ENCODE data around the gene CEACAM16. TPM values are rescaled to one million over a fixed set of nuclear protein-coding genes. Genes with fewer than 3 reads are reported as not detected.

CEACAM16 gene
- polyA plus RNA-seq, 4 donors = 0.07 TPM; not detected in 3

- no peak for DNase-seq
- Histone ChIP-seq H3K4me3 (ENCODE audit: low read depth in 1 of 3, low read length in 3 of 3) (peak overlapping the region in 2 of 3 donors; percentile 1 to 7), H3K4me1 (ENCODE audit: control insufficient read depth in 3 of 3, insufficient read depth in 2 of 3, low read depth in 1 of 3, low read length in 2 of 3) (peaks cover 2 to 56% (median 3%) of the 10 kb centered on the region in 3 donors), H3K27ac (ENCODE audit: low read depth in 1 of 3, low read length in 2 of 3) (peak overlapping the region in 1 of 3 donors; percentile 45), H3K9me3 (ENCODE audit: control insufficient read depth in 2 of 2, insufficient read depth in 1 of 2, low read depth in 1 of 2, low read length in 1 of 2) (no peaks in the 10 kb centered on the region), H3K36me3 (ENCODE audit: control insufficient read depth in 3 of 3, insufficient read depth in 2 of 3, low read depth in 1 of 3, low read length in 3 of 3) (peaks cover 0 to 6% (median 0%) of the 10 kb centered on the region in 3 donors), H3K27me3 (ENCODE audit: control insufficient read depth in 3 of 3, insufficient read depth in 3 of 3, low read length in 3 of 3) (no peaks in the 10 kb centered on the region)
- 62 to 66% (median 64%) methylated on average over 10 of the region's 10 CpGs for WGBS, 3 donors
- FAIRE-seq = no peak
Measured at GRCh38 chr19:44723299-44723951, 24.5 kb downstream of the CEACAM16 start.

GRCh38 chr19:44723952-44724319 is 25.0 kb downstream of the CEACAM16 start:
- Histone ChIP-seq H3K27ac (ENCODE audit: low read depth in 1 of 3, low read length in 2 of 3) (peak overlapping the region; percentile 66 to 94 (median 92)), H3K9me3 (ENCODE audit: control insufficient read depth in 2 of 2, insufficient read depth in 1 of 2, low read depth in 1 of 2, low read length in 1 of 2) (no peaks in the 10 kb centered on the region), H3K4me1 (ENCODE audit: control insufficient read depth in 3 of 3, insufficient read depth in 2 of 3, low read depth in 1 of 3, low read length in 2 of 3) (peaks cover 2 to 51% (median 2%) of the 10 kb centered on the region in 3 donors), H3K27me3 (ENCODE audit: control insufficient read depth in 3 of 3, insufficient read depth in 3 of 3, low read length in 3 of 3) (no peaks in the 10 kb centered on the region), H3K36me3 (ENCODE audit: control insufficient read depth in 3 of 3, insufficient read depth in 2 of 3, low read depth in 1 of 3, low read length in 3 of 3) (peaks cover 0 to 6% (median 0%) of the 10 kb centered on the region in 3 donors), H3K4me3 (ENCODE audit: low read depth in 1 of 3, low read length in 3 of 3) (peak overlapping the region in 2 of 3 donors; percentile 14 to 35)
- WGBS, 3 donors = 8 to 13% (median 12%) methylated on average over 7 of the region's 7 CpGs
- FAIRE-seq (no peak), DNase-seq (peak; percentile 89 to 91)

- H3K27me3 ChIP-seq (ENCODE audit: control insufficient read depth in 3 of 3, insufficient read depth in 3 of 3, low read length in 3 of 3) = no peaks in the 10 kb centered on the region
- no peak for FAIRE-seq
- peak; percentile 95 to 98 for DNase-seq
- 8 to 20% (median 19%) methylated on average over 17 to 18 of the region's 18 CpGs for WGBS, 3 donors
- peak overlapping the region; percentile 92 to 96 (median 92) for H3K27ac ChIP-seq (ENCODE audit: low read depth in 1 of 3, low read length in 2 of 3)
- peaks cover 0 to 2% (median 0%) of the 10 kb centered on the region in 3 donors for H3K36me3 ChIP-seq (ENCODE audit: control insufficient read depth in 3 of 3, insufficient read depth in 2 of 3, low read depth in 1 of 3, low read length in 3 of 3)
- H3K4me3 ChIP-seq (ENCODE audit: low read depth in 1 of 3, low read length in 3 of 3) = no peak overlapping the region
- peaks cover 0 to 44% (median 2%) of the 10 kb centered on the region in 3 donors for H3K4me1 ChIP-seq (ENCODE audit: control insufficient read depth in 3 of 3, insufficient read depth in 2 of 3, low read depth in 1 of 3, low read length in 2 of 3)
- H3K9me3 ChIP-seq (ENCODE audit: control insufficient read depth in 2 of 2, insufficient read depth in 1 of 2, low read depth in 1 of 2, low read length in 1 of 2) = no peaks in the 10 kb centered on the region
Measured at GRCh38 chr19:44725251-44725650, 26.3 kb downstream of the CEACAM16 start.

- H3K27ac ChIP-seq (ENCODE audit: low read depth in 1 of 3, low read length in 2 of 3) = peak overlapping the region; percentile 92 to 96 (median 92)
- H3K4me1 ChIP-seq (ENCODE audit: control insufficient read depth in 3 of 3, insufficient read depth in 2 of 3, low read depth in 1 of 3, low read length in 2 of 3) = peaks cover 0 to 44% (median 2%) of the 10 kb centered on the region in 3 donors
- FAIRE-seq (no peak), DNase-seq (peak in 1 of 2 donors; percentile 71)
- WGBS, 3 donors = 28 to 55% (median 43%) methylated on average over 5 of the region's 5 CpGs
- no peak overlapping the region for H3K4me3 ChIP-seq (ENCODE audit: low read depth in 1 of 3, low read length in 3 of 3)
- H3K9me3 ChIP-seq (ENCODE audit: control insufficient read depth in 2 of 2, insufficient read depth in 1 of 2, low read depth in 1 of 2, low read length in 1 of 2) = no peaks in the 10 kb centered on the region
- no peaks in the 10 kb centered on the region for H3K36me3 ChIP-seq (ENCODE audit: control insufficient read depth in 3 of 3, insufficient read depth in 2 of 3, low read depth in 1 of 3, low read length in 3 of 3)
- H3K27me3 ChIP-seq (ENCODE audit: control insufficient read depth in 3 of 3, insufficient read depth in 3 of 3, low read length in 3 of 3) = no peaks in the 10 kb centered on the region
Measured at GRCh38 chr19:44725684-44726083, 26.7 kb downstream of the CEACAM16 start.

GRCh38 chr19:44726465-44726864 is 27.5 kb downstream of the CEACAM16 start:
- FAIRE-seq = no peak
- no peaks in the 10 kb centered on the region for H3K27me3 ChIP-seq (ENCODE audit: control insufficient read depth in 3 of 3, insufficient read depth in 3 of 3, low read length in 3 of 3)
- no peaks in the 10 kb centered on the region for H3K36me3 ChIP-seq (ENCODE audit: control insufficient read depth in 3 of 3, insufficient read depth in 2 of 3, low read depth in 1 of 3, low read length in 3 of 3)
- no peak overlapping the region for H3K4me3 ChIP-seq (ENCODE audit: low read depth in 1 of 3, low read length in 3 of 3)
- 22 to 68% (median 42%) methylated on average over 12 of the region's 12 CpGs for WGBS, 3 donors
- H3K27ac ChIP-seq (ENCODE audit: low read depth in 1 of 3, low read length in 2 of 3) = peak overlapping the region; percentile 92 to 96 (median 92)
- no peaks in the 10 kb centered on the region for H3K9me3 ChIP-seq (ENCODE audit: control insufficient read depth in 2 of 2, insufficient read depth in 1 of 2, low read depth in 1 of 2, low read length in 1 of 2)
- H3K4me1 ChIP-seq (ENCODE audit: control insufficient read depth in 3 of 3, insufficient read depth in 2 of 3, low read depth in 1 of 3, low read length in 2 of 3) = peaks cover 0 to 44% (median 2%) of the 10 kb centered on the region in 3 donors
- DNase-seq = peak; percentile 79 to 90

GRCh38 chr19:44728178-44728577 is 29.2 kb downstream of the CEACAM16 start:
- DNase-seq (no peak), FAIRE-seq (no peak)
- Histone ChIP-seq H3K9me3 (ENCODE audit: control insufficient read depth in 2 of 2, insufficient read depth in 1 of 2, low read depth in 1 of 2, low read length in 1 of 2) (no peaks in the 10 kb centered on the region), H3K27me3 (ENCODE audit: control insufficient read depth in 3 of 3, insufficient read depth in 3 of 3, low read length in 3 of 3) (no peaks in the 10 kb centered on the region), H3K27ac (ENCODE audit: low read depth in 1 of 3, low read length in 2 of 3) (peak overlapping the region in 1 of 3 donors; percentile 24), H3K36me3 (ENCODE audit: control insufficient read depth in 3 of 3, insufficient read depth in 2 of 3, low read depth in 1 of 3, low read length in 3 of 3) (no peaks in the 10 kb centered on the region), H3K4me1 (ENCODE audit: control insufficient read depth in 3 of 3, insufficient read depth in 2 of 3, low read depth in 1 of 3, low read length in 2 of 3) (peaks cover 0 to 34% (median 2%) of the 10 kb centered on the region in 3 donors), H3K4me3 (ENCODE audit: low read depth in 1 of 3, low read length in 3 of 3) (no peak overlapping the region)
- whole genome bisulfite sequencing, 3 donors = 73 to 80% (median 74%) methylated on average over 6 of the region's 6 CpGs

- Histone ChIP-seq H3K36me3 (ENCODE audit: control insufficient read depth in 3 of 3, insufficient read depth in 2 of 3, low read depth in 1 of 3, low read length in 3 of 3) (no peaks in the 10 kb centered on the region), H3K4me1 (ENCODE audit: control insufficient read depth in 3 of 3, insufficient read depth in 2 of 3, low read depth in 1 of 3, low read length in 2 of 3) (peaks cover 0 to 21% (median 2%) of the 10 kb centered on the region in 3 donors), H3K9me3 (ENCODE audit: control insufficient read depth in 2 of 2, insufficient read depth in 1 of 2, low read depth in 1 of 2, low read length in 1 of 2) (no peaks in the 10 kb centered on the region), H3K27ac (ENCODE audit: low read depth in 1 of 3, low read length in 2 of 3) (no peak overlapping the region), H3K4me3 (ENCODE audit: low read depth in 1 of 3, low read length in 3 of 3) (no peak overlapping the region), H3K27me3 (ENCODE audit: control insufficient read depth in 3 of 3, insufficient read depth in 3 of 3, low read length in 3 of 3) (no peaks in the 10 kb centered on the region)
- WGBS, 3 donors = 87 to 96% (median 93%) methylated on average over 8 of the region's 8 CpGs
- FAIRE-seq (no peak), DNase-seq (no peak)
Measured at GRCh38 chr19:44729516-44730033, 30.6 kb downstream of the CEACAM16 start.

GRCh38 chr19:44731081-44731480 is 32.1 kb downstream of the CEACAM16 start:
- FAIRE-seq = no peak
- Histone ChIP-seq H3K4me3 (ENCODE audit: low read depth in 1 of 3, low read length in 3 of 3) (no peak overlapping the region), H3K36me3 (ENCODE audit: control insufficient read depth in 3 of 3, insufficient read depth in 2 of 3, low read depth in 1 of 3, low read length in 3 of 3) (no peaks in the 10 kb centered on the region), H3K27ac (ENCODE audit: low read depth in 1 of 3, low read length in 2 of 3) (no peak overlapping the region), H3K4me1 (ENCODE audit: control insufficient read depth in 3 of 3, insufficient read depth in 2 of 3, low read depth in 1 of 3, low read length in 2 of 3) (peaks cover 0 to 7% (median 3%) of the 10 kb centered on the region in 3 donors), H3K27me3 (ENCODE audit: control insufficient read depth in 3 of 3, insufficient read depth in 3 of 3, low read length in 3 of 3) (no peaks in the 10 kb centered on the region), H3K9me3 (ENCODE audit: control insufficient read depth in 2 of 2, insufficient read depth in 1 of 2, low read depth in 1 of 2, low read length in 1 of 2) (no peaks in the 10 kb centered on the region)
- WGBS, 3 donors = 29 to 74% (median 53%) methylated on average over 5 of the region's 5 CpGs
- peak in 1 of 2 donors; percentile 40 for DNase-seq

Measured in small intestine (tissue), 7 donors.